GM18526 (cell line): Measurements from ENCODE around the gene GFER.

Source experiments
- POLR2A ChIP-seq: IDR thresholded peaks from 3 replicates; pipeline ENCODE4 v1.6.1; 2011; ENCODE audit not compliant: insufficient read length; ENCODE audit errors: extremely low read depth

The GFER gene

DNA sequence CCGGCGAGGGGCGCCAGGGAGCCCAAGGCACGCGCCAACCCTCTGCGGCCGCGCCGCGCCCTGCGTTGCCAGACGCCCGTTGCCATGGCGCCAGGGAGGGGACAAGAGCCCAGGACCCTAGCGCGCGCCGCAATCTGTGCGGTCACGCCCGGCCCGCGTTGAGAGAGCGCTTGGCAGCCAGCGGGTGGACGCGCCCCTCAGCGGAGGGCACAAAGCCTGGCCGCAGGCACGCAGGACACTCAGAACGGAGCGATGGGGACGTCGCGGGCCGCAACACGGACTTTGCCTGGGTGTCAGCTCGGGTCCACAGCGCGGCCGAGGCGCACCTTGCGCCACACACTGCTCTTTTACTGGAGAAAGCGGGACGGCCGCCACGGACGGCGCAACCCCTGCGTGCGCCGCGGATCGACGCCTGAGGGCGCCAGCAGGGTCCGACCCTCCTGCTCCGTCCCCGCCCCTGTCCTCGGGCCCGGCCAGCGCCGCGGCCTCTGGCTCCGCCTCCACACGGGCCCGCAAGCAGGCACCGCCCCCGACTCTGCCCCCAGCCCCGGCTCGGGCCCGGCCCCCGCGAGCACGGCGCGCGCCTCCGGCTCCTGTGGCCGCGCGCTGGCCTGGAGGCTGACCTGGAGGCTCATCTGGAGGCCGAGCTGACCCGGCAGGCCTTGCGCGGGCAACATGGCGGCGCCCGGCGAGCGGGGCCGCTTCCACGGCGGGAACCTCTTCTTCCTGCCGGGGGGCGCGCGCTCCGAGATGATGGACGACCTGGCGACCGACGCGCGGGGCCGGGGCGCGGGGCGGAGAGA is at the start of gene GFER:
GFER (plus strand) TSS at position 650 of the 803 bp plus-strand sequence; CDS start at position 676, 26 bp downstream.
- TF ChIP-seq POLR2A: peak; percentile 89

DNA sequence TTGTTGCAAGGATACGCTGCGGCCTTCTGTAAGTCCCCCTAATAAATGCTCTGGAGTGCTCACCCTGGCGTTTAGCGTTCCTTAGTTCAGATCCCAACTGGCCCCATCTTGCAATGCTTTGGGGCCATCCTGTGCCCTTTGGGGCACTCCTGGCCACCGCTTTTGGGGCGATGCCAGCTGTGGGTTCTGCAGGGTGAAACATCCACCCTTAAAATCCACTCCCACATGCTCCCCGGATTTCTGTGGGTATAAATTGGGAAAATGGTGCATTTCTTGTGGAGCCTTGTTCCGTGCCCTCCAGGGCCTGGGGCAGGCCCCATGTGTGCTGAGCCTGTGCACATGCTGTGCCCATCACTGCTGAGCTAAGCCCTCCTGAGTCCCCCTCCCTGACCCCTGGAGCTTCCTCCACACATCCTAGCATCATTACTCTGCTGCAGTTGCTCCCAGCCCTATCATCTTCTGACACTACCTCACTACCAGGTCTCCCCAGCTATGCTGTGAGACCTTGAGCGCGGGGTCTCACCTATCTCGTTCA is 47.0 kb upstream of the GFER start:
- TF ChIP-seq POLR2A: no peak

DNA sequence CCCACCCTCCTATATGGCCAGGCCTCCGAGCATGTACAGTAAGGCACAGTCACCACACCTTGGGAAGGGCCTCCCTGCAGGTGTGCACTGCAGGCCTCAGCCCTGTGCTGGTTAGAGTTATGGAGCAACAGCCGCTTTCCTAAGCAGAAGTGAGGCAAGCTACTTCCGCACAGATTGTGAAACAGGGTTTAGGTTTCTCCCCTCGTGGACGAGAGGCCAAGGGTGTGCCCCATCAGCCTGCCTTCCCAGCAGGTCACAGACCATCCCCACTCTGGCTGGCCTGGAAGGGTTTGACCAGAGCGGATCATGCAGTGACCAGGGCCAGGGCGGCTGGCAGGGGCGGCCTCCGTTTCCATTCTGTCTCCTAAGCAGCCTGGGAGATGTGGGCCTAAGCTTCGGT is 45.7 kb upstream of the GFER start:
- TF ChIP-seq POLR2A: no peak

DNA sequence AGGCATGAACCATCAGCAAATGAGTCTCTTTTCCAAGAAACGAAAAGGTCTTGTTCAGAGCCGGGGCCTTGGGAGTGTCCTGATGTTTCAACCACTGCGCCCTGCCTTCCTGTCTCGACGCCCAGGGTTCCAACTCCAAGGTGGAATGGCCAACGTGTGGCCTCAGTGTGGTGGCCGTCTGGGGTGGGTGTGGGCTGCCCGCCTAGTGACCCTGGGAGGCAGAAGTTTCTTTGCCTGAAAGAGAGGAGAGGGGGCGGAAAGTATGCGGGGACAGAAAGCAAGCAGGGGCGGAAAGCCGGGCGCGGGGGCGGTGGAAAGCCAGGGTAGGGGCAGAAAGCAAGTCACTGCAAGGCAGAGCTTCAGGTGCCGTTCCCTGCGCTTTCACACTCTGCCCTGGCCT is 45.1 kb upstream of the GFER start:
- TF ChIP-seq POLR2A: no peak

DNA sequence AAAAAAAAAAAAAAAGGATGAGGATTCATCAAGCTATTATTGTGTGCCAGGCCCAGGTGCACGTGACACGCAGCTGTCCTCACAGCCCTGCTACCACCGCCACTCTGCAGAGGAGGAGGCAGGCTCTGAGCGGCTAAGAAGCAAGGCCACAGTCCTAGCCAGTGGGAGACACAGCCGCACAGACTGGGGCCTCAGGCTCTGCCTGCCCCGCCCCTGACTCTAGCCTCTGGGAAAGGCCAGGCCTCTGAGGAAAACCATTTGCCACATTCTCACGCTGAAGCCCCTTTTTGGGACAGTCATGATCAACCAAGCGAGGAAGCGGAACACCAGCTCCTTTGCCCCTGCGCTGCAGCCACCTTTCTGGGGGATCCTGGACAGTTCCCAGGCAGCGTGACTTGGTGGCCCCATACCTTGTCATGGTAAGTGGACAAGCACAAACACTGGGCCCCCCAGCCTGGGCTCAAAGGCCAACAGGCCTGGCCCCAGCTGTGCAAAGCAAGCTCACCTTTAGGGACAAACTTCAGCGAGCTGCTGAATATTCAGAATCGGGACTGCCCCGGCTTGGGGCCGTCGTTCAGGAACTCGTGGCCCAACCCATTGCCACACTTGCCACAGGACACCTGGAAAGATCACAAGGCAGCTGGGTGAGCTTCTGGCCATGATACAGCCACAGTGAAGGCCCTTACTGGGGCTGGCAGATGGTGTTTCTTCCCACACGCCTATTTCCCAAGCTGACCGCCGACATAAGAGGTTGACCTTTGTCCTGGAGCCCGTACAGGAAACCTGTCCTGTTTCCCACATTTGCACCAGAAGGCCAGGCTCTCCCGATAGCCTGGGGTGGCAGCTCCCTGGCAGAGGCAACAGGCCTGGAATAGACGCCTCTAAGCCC is 43.5 kb upstream of the GFER start:
- TF ChIP-seq POLR2A: no peak

DNA sequence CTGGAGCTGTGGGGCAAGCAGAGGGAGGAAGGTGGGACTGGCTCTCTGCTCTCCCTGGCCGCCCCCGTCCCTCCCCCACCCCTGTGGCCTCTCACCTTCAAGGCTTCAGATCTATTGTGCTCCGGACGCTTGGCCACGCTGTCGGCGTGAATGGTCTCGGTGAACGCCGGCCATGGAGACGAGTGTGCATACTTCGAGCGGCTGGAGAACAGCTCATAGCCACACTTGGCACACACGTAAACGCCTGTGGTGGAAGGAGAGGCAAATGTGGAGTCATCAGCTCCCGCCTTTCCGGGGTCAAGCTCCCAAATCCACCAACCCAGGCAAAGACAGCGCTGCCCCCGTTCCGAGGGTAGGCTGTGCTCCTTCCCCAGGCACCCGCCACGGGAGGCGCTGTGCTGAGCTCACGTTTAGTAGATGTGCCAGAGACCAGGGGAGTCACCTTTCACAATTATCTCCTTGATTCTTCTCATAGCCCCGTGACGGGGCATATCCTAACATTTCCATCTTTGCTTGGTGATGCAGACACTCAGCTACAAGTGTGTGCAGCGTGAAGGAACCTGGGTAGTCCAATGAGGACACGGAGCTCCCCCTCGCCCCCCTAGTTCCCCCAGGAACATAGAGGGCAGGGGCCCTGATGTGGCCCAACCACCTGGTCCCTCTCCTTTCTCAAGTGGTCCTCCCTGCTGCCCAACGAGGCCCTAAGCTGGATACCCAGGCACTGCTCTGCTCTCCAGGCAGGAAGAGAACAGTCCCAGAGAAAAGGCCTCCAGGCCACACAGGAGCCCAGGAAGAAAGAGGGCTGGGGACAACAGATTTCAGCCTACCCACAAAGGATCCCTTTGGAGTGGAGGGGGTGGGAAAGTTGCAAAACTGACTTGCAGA is 42.6 kb upstream of the GFER start:
- TF ChIP-seq POLR2A: no peak

DNA sequence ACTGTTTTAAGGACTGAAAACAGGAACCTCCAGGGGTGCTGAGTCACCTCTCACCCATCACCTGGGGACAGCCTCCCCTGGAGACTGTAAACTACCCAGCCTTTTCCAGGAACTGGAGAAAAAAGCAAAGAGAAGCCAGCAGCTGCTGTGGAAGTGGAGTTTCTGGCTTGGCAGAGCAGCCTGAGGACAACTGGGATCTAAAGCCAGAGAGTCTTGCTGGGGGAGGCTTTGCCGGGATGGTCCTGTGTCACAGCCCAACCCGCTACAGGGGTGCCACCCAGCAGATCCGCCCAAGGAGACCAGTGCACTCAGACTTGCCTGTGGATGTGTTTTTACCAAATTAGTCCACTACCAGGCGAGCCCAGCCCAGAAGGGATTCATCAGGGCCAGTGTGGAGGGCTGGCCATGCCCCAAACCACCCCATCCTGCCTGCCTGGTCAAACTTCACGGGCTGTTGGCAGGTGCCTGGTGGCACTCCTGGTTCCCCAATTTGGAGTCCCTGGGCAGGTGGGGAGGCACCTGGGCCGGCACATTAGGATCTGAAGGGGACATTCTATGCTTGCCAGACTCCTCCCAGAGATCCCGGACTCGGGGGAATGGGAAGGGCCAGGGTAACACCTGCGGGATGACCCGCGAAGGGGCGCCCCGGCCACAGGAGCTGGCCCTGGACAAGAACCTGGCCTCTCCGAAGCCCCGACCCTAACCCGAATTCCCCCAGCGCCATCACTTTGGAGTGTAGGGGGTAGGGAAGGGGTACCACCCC is 41.8 kb upstream of the GFER start:
- TF ChIP-seq POLR2A: no peak

DNA sequence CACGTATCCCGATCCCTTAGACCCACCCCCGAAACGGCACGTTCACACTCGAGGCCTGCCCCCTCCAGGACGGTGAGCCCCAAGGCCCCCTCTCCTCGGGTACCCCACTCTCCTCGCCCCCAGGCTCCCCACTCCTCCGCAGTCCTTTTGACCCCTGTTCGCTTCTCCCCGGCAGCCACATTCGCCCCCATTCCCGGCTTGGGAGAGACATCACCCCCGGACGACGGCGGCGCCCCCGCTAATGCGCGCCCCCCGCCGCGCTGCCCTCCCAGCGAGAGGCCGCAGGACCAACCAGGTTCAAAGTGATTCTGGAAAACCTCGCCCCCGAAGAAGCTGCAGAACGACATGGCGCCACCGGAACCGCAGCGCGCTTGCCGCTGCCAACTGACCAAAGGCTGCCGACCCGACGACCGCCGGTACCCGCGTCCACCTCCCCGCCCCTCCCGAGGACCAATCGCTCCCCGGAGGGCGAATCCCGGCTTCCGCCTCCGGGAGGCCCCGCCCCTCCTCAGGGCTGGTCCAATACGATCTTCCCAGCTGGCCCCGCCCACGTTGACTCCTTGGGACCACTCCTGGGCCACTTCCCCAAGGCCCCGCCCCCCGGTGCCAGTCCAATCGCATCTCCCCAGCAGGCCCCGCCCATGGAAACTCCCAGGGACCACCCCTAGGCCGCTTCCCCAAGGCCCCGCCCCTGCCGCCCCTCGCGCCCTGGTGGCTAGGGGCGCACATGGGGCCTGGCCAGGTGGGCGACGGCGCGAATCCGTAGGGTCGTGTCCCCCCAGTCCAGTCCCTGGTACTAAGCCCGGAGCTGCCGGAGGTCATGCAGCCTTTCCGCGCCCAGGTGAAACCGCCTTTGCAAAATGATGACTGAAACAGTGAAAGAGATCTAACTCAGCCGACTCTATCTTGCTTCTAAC is 40.9 kb upstream of the GFER start, which contains the start of gene MSRB1:
MSRB1 (minus strand) TSS at position 390 of the 917 bp plus-strand sequence; CDS start at position 347, 43 bp downstream.
- TF ChIP-seq POLR2A: peak; percentile 86

DNA sequence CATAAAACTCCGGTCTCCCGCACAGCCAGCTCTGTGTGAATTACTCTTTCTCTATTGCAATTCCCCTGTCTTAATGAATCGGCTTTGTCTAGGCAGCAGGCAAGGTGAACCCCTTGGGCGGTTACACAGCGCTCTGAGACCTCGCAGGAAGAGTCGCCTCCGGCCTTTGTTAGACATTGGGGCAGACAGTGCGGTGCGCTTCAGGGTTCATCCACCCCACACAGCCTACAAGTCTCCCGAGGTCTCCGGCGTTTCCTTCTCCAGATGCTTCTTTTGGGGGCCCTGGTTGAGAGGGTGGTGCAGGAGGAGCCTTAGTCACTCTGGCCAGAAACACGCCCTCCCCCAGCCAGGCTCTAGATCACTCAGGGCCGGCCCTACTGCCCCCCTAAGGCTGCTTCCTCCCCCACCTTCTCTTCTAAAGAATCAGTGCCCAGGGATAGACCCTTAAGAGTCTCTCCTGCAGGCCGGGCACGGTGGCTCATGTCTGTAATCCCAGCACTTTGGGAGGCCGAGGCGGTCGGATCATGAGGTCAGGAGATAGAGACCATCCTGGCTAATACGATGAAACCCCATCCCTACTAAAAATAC is 39.3 kb upstream of the GFER start:
- no peak for TF ChIP-seq POLR2A

DNA sequence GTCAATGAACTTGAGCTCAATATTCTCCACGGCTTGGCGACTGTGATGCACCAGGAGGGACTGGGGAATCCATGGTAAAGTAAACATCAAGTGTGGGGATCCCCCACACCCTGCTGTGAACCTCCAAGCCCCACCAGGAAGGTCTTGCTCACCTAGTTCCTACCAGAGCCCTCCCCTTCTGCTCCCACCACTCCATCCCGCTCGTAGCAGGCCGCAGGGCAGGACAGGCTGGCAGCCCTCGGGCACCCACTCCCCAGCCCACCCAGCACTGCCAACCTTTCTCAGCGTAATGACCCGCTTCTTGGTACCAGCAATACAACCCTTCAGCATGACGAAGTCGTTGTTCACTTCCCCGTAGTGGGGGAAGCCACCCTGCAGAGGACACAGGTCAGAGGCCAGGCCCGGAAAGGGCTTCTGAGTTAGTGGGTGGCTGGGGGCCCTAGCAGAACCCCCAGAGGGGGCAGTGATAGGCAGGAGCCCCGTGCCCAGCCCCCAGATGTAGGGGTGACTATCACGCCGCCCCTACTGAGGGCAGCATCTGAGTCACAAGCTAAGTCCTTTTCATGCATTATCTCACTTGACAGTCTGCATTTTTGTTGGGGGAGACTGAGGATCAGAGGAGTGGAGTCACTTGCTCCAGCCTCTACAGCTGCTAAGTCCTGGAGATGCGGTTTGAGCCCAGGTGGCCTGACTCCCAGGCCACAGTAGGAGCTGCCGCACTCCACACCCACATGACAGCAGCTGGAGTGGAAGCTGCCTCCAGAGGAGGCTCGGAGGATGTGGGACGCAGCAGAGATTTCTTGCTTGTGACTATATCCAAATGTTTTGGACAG is 38.2 kb upstream of the GFER start:
- TF ChIP-seq POLR2A: no peak

DNA sequence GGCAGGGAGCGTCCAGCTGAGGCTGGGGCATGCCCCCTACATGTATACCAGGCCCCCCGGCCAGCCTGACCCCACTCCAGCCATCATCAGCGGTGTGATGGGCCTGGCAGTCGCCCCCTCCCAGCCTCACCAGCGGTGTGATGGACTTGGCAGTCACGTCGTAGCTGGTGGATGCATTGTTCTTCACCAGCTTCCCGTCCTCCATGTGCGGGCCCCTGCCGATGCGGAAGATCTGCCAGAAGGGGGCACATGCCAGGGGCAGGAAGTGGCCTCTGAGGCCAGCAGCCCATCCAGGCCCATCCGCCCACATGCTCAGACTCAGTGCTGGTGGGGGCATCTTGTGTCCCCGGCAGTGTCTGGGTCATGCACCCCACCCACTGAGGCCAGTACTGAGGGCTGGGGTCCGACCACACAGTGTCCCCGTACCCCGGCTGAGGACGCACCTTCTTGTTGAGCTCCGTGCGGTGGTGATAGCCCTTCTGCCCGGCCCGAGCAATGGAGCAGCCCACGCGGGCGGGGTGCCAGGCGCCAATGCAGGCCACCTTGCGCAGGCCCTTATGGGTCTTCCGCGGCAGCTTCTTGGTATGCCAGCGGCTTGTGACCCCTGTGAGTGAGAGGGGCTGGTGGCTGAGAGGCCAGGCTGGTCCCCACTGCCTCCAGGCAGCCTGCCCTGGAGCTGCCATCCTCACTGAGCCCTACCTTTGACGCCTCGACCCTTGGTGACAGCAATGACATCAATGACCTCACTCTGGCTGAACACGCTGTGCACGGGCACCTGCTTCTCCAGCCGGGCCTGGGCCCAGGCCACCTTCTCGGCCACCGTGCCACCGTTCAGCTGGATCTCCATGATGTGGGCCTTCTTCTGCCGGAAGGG is 37.3 kb upstream of the GFER start:
- TF ChIP-seq POLR2A: no peak
